Neural progenitor cell (in vitro differentiated cells): ENCODE results near the gene PGAP6. TPM values are rescaled to one million over a fixed set of nuclear protein-coding genes. Genes with fewer than 3 reads are reported as not detected.

Experiments used
- DNase-seq: peaks from one replicate; pipeline ENCODE4 v3.0.0-alpha.2; 2016; ENCODE audit warnings: low spot score
- H2AFZ ChIP-seq: fragments of 200-600 bp; sonication (generic); replicated peaks from 2 replicates; pipeline ENCODE4 v1.6.1; 2016; ENCODE audit warnings: antibody characterized with exemption
- H3F3A ChIP-seq: fragments of 200-600 bp; sonication (generic); 2 replicates; pipeline ENCODE4 v1.6.1; 2016; ENCODE audit warnings: antibody characterized with exemption, low read depth
- H3K27ac ChIP-seq: fragments of 200-600 bp; sonication (generic); 2 replicates; pipeline ENCODE4 v1.5.1; 2016; ENCODE audit warnings: mild to moderate bottlenecking
- H3K27me3 ChIP-seq: fragments of 200-600 bp; sonication (generic); 2 replicates; pipeline ENCODE4 v1.6.1; 2016; ENCODE audit warnings: mild to moderate bottlenecking, moderate library complexity
- H3K36me3 ChIP-seq: fragments of 200-600 bp; sonication (generic); 2 replicates; pipeline ENCODE4 v1.5.1; 2016
- H3K4me1 ChIP-seq: fragments of 200-600 bp; sonication (generic); 2 replicates; pipeline ENCODE4 v1.6.1; 2016; ENCODE audit warnings: mixed run types
- H3K4me2 ChIP-seq: fragments of 200-600 bp; sonication (generic); 2 replicates; pipeline ENCODE4 v1.6.1; 2016
- H3K4me3 ChIP-seq: fragments of 200-600 bp; sonication (generic); 2 replicates; pipeline ENCODE4 v1.5.1; 2016
- H3K79me2 ChIP-seq: fragments of 200-600 bp; sonication (generic); 2 replicates; pipeline ENCODE4 v1.6.1; 2016; ENCODE audit warnings: low read depth
- H3K9ac ChIP-seq: fragments of 200-600 bp; sonication (generic); 2 replicates; pipeline ENCODE4 v1.6.1; 2016
- H3K9me3 ChIP-seq: fragments of 200-600 bp; sonication (generic); 2 replicates; pipeline ENCODE4 v1.5.1; 2016; ENCODE audit warnings: low read depth
- H4K20me1 ChIP-seq: fragments of 200-600 bp; sonication (generic); 2 replicates; pipeline ENCODE4 v1.6.1; 2016; ENCODE audit warnings: low read depth
- H3K27ac Mint-ChIP-seq: 3 replicates; pipeline ENCODE4 v1.8.0; 2021; ENCODE audit warnings: mixed read lengths
- H3K27me3 Mint-ChIP-seq: 2 replicates; pipeline ENCODE4 v1.8.0; 2022; ENCODE audit warnings: low read depth, mild to moderate bottlenecking, inconsistent platforms, moderate library complexity, mixed read lengths; ENCODE audit not compliant: insufficient read depth
- H3K36me3 Mint-ChIP-seq: 3 replicates; pipeline ENCODE4 v1.8.0; 2021; ENCODE audit warnings: mixed read lengths
- H3K4me1 Mint-ChIP-seq: 3 replicates; pipeline ENCODE4 v1.8.0; 2021; ENCODE audit warnings: mixed read lengths
- H3K4me3 Mint-ChIP-seq: 3 replicates; pipeline ENCODE4 v1.8.0; 2021; ENCODE audit warnings: mild to moderate bottlenecking, moderate library complexity, mixed read lengths
- H3K9me3 Mint-ChIP-seq: 3 replicates; pipeline ENCODE4 v1.8.0; 2020; ENCODE audit warnings: mixed read lengths
- CTCF ChIP-seq: fragments of 200-600 bp; sonication (generic); IDR thresholded peaks from 2 replicates; pipeline ENCODE4 v1.5.1; 2017; ENCODE audit warnings: antibody characterized with exemption, mild to moderate bottlenecking
- EZH2 ChIP-seq: fragments of 200-600 bp; sonication (generic); IDR thresholded peaks from 2 replicates; pipeline ENCODE4 v1.6.1; 2017; ENCODE audit warnings: antibody characterized with exemption, mild to moderate bottlenecking, moderate library complexity
- EZH2phosphoT487 ChIP-seq: fragments of 200-600 bp; sonication (generic); IDR thresholded peaks from 2 replicates; pipeline ENCODE4 v1.6.1; 2017; ENCODE audit warnings: antibody characterized with exemption
- total RNA-seq: library from RNA; depleted of rRNA; stranded (reverse); fragments of >200 nt; gene quantifications from 2 replicates; pipeline ENCODE4 v1.2.3, GENCODE V29; 2015; ENCODE audit warnings: low replicate concordance

PGAP6 gene
- total RNA-seq, 1 donor from 2014 or later, result 16.7 TPM

DNA sequence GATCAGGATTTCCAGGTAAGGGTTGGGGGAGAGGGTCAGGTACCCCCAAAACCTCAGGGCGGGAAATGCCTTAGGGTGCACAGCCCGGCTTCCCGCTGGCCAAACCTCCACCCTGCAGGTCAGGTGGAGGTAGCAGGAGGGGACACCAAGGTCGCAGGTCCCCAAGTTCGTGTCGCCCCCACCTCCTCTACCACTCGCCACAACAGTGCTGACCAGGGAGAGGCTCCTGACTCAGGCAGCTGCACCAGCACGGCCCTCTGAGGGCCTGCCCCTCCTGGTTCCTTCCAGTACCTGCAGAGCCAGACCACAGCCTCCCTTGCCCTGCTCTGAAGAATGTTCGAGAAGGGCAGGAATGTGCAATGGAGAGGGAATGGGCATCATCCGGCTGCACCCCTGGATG is 15.3 kb downstream of the PGAP6 start:
- H3K4me1 Mint-ChIP-seq, result peaks cover 20% of the 10 kb centered on the region
- no peaks in the 10 kb centered on the region for H3K36me3 ChIP-seq
- peaks cover 2% of the 10 kb centered on the region for H3K36me3 Mint-ChIP-seq
- H3K9ac ChIP-seq, result no peak overlapping the region
- no peak overlapping the region for H3K27ac Mint-ChIP-seq
- DNase-seq, result no peak
- no peak overlapping the region for H2AFZ ChIP-seq
- H3K9me3 ChIP-seq, result no peaks in the 10 kb centered on the region
- H3K4me3 Mint-ChIP-seq, result no peak overlapping the region
- H3K27me3 Mint-ChIP-seq, result peaks cover 9% of the 10 kb centered on the region
- peaks cover 14% of the 10 kb centered on the region for H4K20me1 ChIP-seq
- TF ChIP-seq EZH2phosphoT487, result no peak
- no peak for TF ChIP-seq EZH2
- no peak for TF ChIP-seq CTCF
- no peak overlapping the region for H3K27ac ChIP-seq
- H3K4me3 ChIP-seq, result no peak overlapping the region
- peaks cover 4% of the 10 kb centered on the region for H3K4me1 ChIP-seq
- no peaks in the 10 kb centered on the region for H3K27me3 ChIP-seq
- H3K79me2 ChIP-seq, result no peaks in the 10 kb centered on the region
- H3K4me2 ChIP-seq, result no peak overlapping the region
- H3K9me3 Mint-ChIP-seq, result no peaks in the 10 kb centered on the region
- peaks cover 5% of the 10 kb centered on the region for H3F3A ChIP-seq

GRCh38 chr16:364595-365491 is 16.9 kb downstream of the PGAP6 start:
- H4K20me1 ChIP-seq, result peaks cover 15% of the 10 kb centered on the region
- H2AFZ ChIP-seq, result no peak overlapping the region
- Mint-ChIP-seq H3K27me3 (peaks cover 9% of the 10 kb centered on the region), H3K9me3 (no peaks in the 10 kb centered on the region), H3K4me3 (no peak overlapping the region), H3K4me1 (peaks cover 24% of the 10 kb centered on the region), H3K27ac (no peak overlapping the region), H3K36me3 (peaks cover 2% of the 10 kb centered on the region)
- TF ChIP-seq CTCF (no peak), EZH2 (no peak), EZH2phosphoT487 (no peak)
- H3K36me3 ChIP-seq, result no peaks in the 10 kb centered on the region
- H3K9ac ChIP-seq, result no peak overlapping the region
- DNase-seq, result no peak
- H3K79me2 ChIP-seq, result no peaks in the 10 kb centered on the region
- H3F3A ChIP-seq, result no peaks in the 10 kb centered on the region
- no peaks in the 10 kb centered on the region for H3K9me3 ChIP-seq
- H3K4me3 ChIP-seq, result no peak overlapping the region
- H3K4me2 ChIP-seq, result no peak overlapping the region
- no peaks in the 10 kb centered on the region for H3K27me3 ChIP-seq
- no peaks in the 10 kb centered on the region for H3K4me1 ChIP-seq
- H3K27ac ChIP-seq, result no peak overlapping the region

DNA sequence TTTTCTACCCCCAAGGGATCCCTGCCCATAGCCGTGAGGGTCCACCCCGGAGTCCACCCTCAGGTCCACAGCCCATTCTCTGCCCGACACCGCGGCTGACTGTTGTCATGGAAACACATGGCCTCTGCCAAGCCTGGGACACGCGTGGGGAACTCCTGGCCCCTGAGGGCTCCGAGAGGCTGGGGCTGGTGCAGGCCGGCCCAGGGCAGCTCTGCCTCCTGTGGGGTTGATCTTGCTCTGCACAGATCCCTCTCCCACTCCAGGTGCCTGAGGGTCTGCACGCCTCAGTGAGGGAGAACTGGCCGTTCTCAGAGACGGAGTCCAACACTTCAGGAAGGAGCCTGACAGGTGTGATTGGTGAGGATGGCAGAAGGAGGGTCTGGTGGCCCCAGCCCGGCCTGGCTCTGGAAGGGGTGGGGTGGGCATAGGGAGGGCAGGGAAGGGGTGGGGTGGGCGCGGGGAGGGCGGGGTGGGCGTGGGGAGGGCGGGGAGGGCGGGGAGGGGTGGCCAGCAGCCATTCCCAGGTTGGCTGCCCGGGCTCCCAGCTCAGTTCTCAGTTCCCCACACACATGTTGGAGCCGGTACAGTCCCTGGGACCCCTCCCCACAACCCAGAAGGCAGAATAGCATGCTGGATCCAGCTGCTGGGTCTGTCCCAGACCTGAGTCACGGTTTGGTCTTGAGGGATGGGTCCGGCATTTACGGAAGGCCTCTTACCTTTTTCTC is 17.9 kb downstream of the PGAP6 start:
- H3K9ac ChIP-seq, result no peak overlapping the region
- Mint-ChIP-seq H3K27ac (peak overlapping the region; percentile 60), H3K4me3 (peak overlapping the region; percentile 48), H3K4me1 (peaks cover 26% of the 10 kb centered on the region), H3K9me3 (no peaks in the 10 kb centered on the region), H3K36me3 (peaks cover 2% of the 10 kb centered on the region), H3K27me3 (peaks cover 5% of the 10 kb centered on the region)
- peaks cover 6% of the 10 kb centered on the region for H4K20me1 ChIP-seq
- no peaks in the 10 kb centered on the region for H3K4me1 ChIP-seq
- H3K4me3 ChIP-seq, result no peak overlapping the region
- H3K36me3 ChIP-seq, result no peaks in the 10 kb centered on the region
- H3K9me3 ChIP-seq, result no peaks in the 10 kb centered on the region
- H3F3A ChIP-seq, result no peaks in the 10 kb centered on the region
- DNase-seq, result no peak
- no peak overlapping the region for H3K4me2 ChIP-seq
- H3K27ac ChIP-seq, result no peak overlapping the region
- no peaks in the 10 kb centered on the region for H3K27me3 ChIP-seq
- TF ChIP-seq CTCF (no peak), EZH2phosphoT487 (no peak), EZH2 (no peak)
- no peak overlapping the region for H2AFZ ChIP-seq
- H3K79me2 ChIP-seq, result no peaks in the 10 kb centered on the region
